Muscle of back (tissue), 11 donors: ENCODE measurements around the gene NOS1. TPM values are rescaled to one million over a fixed set of nuclear protein-coding genes. Genes with fewer than 3 reads are reported as not detected.
"Not testable (repeated sequence)": the region's sequence is repeated elsewhere in the genome, so short reads cannot be mapped to it uniquely, and the experiment has no call there.

Source experiments
- DNase-seq, 3 donors: peaks; one replicate each; pipeline versions ENCODE4 v3.0.0 to v3.0.0-alpha.2; 2013
- polyA plus RNA-seq, 10 donors: library from polyadenylated mRNA; unstranded; fragments of 120-200 nt; gene quantifications; one replicate each; pipeline ENCODE4 v1.2.1, GENCODE V29; 2013; ENCODE audit not compliant: insufficient read length in 10 of 10

Gene NOS1
- polyA plus RNA-seq, 10 donors: 0.07 to 1.7 (median 0.48) TPM

DNA sequence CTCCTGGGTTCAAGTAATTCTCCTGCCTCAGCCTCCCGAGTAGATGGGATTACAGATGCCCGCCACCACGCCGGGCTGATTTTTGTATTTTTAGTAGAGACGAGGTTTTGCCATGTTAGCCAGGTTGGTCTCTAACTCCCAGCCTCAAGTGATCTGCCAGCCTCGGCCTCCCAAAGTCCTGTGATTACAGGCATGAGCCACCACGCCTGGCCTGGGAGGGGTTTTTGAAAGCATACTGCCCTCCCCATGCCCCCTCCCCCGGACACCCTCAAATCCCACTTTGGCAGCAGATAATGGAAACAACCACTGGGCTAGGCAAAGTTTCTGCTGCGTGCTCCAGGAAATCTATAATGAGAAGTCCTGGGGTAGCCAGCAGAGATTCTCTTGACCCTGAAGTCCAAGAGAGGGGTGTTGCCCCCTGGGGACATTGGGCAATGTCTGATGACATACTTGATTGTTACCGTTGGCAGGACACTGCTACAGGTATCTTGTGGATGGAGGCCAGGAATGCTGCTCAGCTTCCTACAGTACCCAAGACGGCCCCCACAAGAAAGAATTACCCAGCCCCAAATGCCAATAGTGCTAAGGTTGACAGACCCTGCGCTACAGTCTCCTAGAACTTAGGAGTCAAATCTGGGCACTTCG lies 152.5 kb downstream of the NOS1 start:
- DNase-seq: no peak

- no peak for DNase-seq
These were observed 153.2 kb downstream of the NOS1 start for GRCh38 chr12:117208206-117208605.

GRCh38 chr12:117207675-117208074 lies 153.8 kb downstream of the NOS1 start:
- no peak for DNase-seq

- DNase-seq: no peak
These were observed 158.9 kb downstream of the NOS1 start for GRCh38 chr12:117202556-117202955.

GRCh38 chr12:117202033-117202432 lies 159.4 kb downstream of the NOS1 start:
- DNase-seq: no peak

- DNase-seq: not testable (repeated sequence)
These were observed 161.3 kb downstream of the NOS1 start for GRCh38 chr12:117199956-117200744.

DNA sequence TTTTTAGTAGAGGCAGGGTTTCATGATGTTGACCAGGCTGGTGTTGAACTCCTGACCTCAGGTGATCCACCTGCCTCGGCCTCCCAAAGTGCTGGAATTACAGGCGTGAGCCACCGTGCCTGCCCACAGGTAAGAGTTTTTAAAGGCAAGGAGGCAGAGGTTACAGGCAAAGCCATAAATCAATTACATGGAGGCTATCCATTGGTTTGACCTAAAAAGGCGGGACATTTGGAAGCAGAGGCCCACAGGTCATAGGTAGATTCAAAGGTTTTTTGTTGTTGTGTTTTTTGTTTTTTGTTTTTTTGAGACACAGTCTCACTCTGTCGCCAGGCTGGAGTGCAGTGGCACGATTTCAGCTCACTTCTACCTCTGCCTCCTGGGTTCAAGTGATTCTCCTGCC lies 165.1 kb downstream of the NOS1 start:
- not testable (repeated sequence) for DNase-seq

DNA sequence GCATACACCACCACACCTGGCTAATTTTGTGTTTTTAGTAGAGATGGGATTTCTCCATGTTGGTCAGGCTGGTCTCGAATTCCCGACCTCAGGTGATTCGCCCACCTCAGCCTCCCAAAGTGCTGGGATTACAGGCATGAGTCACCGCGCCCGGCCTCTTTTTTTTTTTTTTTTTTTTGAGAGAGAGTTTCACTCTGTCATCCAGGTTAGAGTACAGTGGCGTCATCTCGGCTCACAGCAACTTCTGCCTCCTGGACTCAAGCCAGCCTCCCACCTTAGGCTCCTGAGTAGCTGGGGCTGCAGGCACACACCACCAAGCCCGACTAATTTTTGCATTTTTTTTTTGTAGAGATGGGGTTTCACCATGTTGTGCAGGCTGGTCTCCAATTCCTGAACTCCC lies 166.4 kb downstream of the NOS1 start:
- not testable (repeated sequence) for DNase-seq

DNA sequence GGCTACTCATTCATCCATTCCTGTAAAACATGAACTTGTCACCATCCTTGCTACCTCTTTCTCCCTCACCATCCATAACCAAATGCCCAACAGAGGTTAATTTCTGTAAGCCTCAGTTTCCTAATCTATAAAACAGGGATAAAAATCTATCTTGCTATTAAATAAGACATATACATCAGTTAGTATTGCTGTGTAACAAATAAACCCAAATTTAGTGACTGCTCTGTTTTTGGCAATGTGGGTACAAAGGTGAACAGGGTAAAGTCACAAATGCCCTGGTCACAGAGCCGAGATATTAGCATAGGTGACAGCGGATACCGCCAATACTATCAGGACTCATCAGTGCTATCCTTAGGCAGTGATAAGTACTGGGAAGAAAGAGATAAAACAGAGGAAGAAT lies 167.5 kb downstream of the NOS1 start:
- no peak for DNase-seq

- DNase-seq: not testable (repeated sequence)
These were observed 168.8 kb downstream of the NOS1 start for GRCh38 chr12:117192581-117192980.

DNA sequence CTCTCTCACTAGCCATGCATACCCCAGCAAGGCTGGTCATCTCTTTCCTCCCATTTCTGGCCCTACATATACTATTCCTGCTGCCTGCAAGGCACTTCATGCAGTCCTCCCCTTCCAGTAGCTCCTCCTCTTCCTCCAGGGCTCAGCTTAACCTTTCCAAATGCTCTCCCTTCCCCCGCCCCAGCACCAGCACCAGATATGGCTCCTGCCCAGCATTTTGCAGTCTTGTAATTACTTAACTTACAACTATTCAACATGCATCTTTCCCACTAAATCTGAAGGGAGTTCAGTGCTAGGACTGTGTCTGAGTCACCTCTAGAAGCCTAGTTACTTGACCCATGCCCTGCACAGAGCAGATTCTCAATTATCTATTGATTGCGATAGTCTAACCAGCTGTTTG lies 169.4 kb downstream of the NOS1 start:
- DNase-seq: no peak

- peak; percentile 82 to 95 (median 90) for DNase-seq
These were observed 171.1 kb downstream of the NOS1 start, which contains the start of gene FBXO21 for GRCh38 chr12:117190210-117190781. TSS of gene FBXO21 (minus strand) at chr12:117190470. CDS start at chr12:117190456, 14 bp downstream.

- DNase-seq: peak in 2 of 3 donors; percentile 31 to 82
These were observed 171.7 kb downstream of the NOS1 start for GRCh38 chr12:117189725-117190209.

GRCh38 chr12:117188961-117189724 lies 172.3 kb downstream of the NOS1 start:
- peak; percentile 30 to 82 (median 59) for DNase-seq

DNA sequence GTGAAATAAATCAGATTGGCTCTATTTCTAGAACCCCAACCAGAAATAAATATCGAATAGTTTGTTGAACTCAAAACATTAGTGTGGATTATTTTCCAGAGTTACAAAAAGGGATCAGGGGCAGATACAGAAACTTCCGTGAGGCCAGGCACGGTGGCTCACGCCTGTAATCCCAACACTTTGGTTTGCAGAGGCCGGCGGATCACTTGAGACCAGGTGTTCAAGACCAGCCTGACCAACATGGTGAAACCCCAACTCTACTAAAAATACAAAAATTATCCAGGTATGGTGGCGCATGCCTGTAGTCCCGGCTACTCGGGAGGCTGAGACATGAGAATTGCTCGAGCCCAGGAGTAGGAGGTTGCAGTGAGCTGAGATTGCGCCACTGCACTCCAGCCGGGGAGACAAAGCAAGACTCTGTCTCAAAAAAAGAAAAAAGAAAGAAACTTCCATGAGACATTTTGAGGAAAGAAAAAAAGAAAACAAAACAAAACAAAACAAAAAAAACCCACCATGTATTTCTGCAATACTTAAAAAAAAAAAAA lies 173.2 kb downstream of the NOS1 start:
- no peak for DNase-seq

GRCh38 chr12:117187421-117187820 lies 174.0 kb downstream of the NOS1 start:
- no peak for DNase-seq

DNA sequence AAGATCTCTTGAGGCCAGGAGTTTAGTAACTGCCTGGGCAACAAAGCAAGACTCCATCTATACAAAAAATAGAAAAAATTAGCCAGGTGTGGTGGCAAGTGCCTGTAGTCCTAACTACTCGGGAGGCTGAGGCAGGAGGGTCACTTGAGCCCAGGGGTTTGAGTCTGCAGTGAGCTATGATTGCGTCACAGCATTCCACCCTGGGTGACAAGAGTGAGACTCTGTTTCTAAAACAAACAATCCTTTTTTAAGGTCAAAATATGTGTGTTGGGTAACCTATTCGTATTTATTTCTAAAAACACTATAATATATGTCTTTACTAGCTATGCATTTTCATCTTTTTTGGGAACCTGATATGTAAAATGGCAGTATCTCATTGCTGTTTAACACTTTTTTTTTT lies 178.6 kb downstream of the NOS1 start:
- DNase-seq: no peak

- not testable (repeated sequence) for DNase-seq
These were observed 180.0 kb downstream of the NOS1 start for GRCh38 chr12:117181468-117181843.

GRCh38 chr12:117180758-117181467 lies 180.5 kb downstream of the NOS1 start:
- no peak for DNase-seq

DNA sequence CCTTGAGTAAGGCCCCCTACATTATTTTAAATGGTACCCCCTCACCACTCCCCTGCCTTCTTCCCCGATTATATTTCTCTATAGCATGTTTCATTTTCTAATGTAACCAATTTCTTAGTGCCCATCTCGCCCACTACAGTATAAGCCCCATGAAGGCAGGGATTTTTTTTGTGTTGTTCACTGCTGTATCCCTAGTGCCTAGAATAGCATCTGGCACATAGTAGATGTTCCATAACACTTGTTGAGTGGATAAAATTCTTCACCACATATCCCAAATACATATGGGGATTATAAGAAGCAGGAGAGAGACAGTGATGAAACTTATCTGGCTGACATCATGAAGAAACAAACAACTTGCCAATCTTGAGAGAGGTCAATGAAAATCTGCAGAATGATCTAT lies 182.7 kb downstream of the NOS1 start:
- no peak for DNase-seq

DNA sequence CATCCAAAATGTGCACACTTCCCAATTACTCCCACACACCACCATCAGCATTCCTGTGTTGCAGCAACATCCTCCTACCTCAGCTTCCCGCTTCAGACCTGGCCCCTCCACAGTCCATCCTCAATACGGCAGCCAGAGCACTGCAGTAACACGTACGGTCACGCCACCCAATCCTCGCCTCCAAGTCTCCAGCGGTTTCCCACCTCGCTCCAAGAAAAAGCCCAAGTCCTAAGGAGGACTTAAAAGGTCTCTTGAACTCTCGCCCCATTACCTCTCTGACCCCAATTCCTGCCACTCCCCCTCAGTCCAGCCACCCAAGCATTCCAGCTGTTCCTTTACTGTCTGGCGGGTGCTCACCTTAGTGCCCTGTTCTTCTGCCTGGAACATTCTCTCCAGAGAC lies 183.1 kb downstream of the NOS1 start:
- no peak for DNase-seq
